HL-60/S4 treated with retinoic acid at 250 ng/mL for 4 days and 3 days (cell line): ENCODE data around the gene EML1.

ENCODE experiments used
- in situ Hi-C: fragments of 300-500 bp; cut with MboI; formaldehyde crosslinking; loops from 2 replicates; pipeline ENCODE4 v1.7.0; 2022; ENCODE audit warnings: low sequenced_read_pairs

The EML1 gene, protein sequence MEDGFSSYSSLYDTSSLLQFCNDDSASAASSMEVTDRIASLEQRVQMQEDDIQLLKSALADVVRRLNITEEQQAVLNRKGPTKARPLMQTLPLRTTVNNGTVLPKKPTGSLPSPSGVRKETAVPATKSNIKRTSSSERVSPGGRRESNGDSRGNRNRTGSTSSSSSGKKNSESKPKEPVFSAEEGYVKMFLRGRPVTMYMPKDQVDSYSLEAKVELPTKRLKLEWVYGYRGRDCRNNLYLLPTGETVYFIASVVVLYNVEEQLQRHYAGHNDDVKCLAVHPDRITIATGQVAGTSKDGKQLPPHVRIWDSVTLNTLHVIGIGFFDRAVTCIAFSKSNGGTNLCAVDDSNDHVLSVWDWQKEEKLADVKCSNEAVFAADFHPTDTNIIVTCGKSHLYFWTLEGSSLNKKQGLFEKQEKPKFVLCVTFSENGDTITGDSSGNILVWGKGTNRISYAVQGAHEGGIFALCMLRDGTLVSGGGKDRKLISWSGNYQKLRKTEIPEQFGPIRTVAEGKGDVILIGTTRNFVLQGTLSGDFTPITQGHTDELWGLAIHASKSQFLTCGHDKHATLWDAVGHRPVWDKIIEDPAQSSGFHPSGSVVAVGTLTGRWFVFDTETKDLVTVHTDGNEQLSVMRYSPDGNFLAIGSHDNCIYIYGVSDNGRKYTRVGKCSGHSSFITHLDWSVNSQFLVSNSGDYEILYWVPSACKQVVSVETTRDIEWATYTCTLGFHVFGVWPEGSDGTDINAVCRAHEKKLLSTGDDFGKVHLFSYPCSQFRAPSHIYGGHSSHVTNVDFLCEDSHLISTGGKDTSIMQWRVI

DNA sequence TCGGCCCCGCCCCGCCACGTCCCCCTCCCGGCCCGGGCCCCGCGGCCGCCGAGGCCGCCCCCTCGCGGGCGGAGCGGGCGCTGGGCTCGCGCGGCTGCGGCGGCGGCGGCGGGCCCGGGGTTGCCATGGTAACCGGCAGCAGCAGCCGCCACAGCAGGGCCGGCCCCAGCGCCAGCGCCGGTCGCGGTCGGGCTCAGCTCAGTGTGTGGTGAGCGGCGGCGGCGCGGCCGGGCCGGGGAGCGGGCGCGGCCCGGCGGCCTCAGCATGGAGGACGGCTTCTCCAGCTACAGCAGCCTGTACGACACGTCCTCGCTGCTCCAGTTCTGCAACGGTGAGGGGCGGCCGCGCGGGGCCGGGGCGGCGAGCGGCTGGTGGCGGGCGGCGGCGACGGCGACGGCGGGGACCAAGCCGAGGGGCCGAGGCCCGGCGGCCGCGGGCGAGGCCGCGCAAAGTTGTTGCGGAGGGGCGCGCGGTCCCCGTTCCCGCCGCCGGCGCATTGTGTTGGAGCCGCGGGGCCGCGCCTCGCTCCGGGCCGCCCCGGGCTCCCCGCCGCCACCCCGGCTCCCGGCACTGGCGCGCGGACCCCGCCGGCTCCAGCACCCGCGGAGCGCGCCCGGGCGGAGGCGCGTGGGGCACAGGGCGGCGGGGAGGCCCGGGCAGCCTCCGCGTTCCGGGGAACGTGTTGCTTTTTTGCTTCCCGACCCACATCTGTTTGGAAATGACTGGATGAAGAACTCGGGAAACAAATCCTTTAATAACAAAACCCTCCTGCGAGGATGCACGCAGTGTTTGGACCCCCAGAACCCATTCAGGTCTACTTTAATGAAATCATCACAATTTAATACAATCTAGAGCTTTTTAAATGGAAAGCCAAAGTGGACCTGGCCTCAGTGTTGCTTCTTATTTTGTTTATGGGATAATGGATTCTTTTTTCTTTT, at the start of gene EML1:
EML1 (plus strand) TSS at position 201 of the 938 bp plus-strand sequence; CDS start at position 265, 64 bp downstream.
- in situ Hi-C loops: no loop called here

DNA sequence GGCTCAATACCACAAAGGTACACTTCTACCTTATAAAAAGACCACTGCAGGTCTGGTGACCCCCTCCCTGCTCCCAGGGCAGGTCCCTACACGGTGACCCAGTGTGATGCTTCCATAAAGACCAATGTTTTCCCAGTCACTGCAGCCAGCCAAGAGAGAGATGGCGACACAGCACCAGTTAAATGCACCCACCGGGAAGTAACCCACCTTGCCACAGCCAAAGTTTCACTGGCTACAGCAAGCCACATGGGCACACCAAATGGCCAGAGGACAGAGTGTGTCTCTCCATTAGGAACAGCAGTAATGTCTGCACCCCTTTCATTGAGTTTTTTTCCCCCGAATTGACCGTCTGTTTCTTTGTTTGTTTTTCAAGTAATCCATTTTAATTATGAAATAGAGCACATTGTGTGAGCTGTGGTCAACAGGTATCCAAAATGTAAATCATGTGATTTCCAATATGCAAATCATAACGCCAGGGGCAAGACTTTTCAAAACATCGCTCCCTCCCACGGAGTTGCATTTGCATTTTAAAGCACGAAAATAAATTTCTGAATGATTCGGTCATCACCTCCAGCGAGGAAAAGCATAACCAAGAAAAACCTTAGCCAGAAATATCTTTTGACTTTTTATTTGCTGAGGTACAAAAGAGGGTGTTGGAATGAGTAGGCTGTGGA, 48.9 kb upstream of the EML1 start:
- in situ Hi-C loops: no loop called here

DNA sequence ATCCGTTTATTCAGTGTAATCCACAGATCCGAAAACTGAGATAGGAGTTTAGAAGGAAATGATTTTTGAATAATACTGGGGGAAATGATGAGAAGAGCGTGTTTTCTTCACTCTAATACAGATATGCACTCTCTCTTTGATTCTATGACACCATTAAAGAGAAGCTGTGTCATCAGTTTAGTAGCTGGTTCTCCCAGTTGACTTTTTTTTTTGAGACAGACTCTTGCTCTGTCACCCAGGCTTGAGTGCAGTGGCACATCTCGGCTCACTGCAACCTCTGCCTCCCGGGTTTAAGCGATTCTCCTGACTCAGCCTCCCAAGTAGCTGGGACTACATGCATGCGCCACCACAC, 48.4 kb upstream of the EML1 start:
- in situ Hi-C loops: no loop called here

DNA sequence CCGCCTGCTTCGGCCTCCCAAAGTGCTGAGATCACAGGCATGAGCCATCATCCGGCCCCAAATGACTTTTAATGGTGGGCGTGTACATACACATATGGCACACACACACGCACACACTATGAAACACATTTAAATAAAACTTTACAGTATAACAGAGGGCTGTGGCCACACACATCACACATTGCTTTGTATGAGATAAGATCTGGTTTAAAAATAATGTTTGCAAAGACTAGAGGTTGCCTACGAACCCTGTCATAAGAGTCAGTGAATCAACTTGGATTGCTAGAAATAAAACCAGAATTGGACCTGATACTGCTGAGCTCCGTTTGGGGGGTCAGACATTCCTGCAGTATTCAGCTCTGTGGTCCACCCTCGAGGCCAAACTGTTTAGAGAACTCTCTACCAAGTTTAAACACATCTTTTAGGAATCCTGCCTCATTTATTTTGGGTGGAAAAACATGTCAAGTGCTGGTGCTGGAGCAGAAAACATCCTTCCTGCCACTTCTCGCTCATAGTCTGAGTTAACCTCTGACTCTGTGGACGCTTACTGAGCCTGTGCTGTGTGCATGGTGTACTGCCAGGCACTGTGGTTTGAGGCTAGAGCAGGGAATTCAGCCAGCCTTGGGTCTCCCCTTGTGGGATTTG, 47.8 kb upstream of the EML1 start:
- in situ Hi-C loops: no loop called here

DNA sequence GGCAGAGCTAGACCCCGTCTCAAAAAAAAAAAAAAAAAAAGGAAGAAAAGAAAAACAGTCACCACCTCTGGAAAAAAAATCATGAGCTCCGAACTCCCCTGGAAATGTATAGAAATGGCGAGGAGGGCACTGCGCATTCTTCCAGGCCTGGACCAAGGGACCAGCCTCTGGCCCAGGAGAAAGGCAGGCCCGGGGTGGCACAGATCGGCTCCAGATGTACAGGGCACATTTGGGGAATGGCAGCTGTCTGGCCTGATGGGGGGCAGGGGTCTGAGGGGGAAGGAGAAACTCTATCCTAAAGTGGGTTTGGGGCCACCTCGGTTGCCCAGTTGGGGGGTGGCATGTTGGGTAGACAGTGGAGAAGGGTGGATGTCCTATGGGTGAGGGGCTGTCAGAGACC, 46.0 kb upstream of the EML1 start:
- in situ Hi-C loops: no loop called here

DNA sequence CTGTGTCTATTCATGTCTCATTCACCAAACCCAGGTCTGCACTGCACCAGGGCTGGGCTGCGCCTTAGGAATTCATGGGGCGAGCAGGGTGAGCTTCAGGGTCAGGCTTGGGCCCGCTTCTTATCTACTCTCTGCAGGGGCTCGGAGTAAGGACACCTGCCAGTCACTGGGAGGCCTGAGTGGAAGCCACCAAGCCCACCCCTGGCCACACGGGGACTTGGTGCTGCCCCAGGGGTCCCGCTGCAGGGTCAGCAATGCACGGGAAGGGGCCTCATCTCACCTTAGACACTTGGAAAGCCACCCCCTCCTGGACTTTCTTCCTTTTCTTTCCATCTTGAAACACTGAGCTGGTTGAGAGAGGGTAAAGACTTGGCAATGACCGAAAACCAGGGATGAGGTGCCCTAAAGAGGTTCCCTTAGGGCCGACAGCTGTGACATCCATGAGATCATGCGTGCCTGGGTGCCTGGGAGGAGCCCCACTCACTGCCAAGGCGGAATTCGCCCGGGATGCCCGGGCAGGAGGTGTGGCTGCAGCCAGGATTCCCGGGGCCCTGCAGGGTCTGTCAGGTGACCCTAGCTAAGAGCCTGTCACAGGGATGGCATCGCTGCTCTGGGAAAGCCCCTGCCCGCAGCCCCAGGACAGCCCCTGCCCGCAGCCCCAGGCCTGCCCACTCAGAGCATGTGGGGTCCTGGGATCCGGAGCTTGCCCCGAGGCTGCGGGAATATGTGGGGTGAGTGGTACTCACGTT, 45.5 kb upstream of the EML1 start:
- in situ Hi-C loops: no loop called here

DNA sequence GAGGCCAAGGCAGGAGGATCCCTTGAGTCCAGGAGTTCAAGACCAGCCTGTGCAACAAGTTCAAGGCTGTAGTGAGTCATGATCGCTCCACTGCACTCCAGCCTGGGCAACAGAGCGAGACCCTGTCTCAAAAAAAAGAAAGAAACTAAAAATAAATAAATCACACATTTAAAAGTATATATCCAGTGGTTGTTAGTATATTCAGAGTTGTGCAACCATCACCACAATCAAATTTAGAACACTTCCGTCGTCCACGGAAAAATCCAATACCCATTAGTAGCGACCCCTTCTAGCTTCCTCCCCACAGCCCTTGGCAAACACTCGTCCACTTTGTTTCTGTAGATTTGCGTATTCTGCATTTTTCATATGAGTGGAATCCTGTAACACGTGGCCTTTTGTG, 44.7 kb upstream of the EML1 start:
- in situ Hi-C loops: no loop called here

DNA sequence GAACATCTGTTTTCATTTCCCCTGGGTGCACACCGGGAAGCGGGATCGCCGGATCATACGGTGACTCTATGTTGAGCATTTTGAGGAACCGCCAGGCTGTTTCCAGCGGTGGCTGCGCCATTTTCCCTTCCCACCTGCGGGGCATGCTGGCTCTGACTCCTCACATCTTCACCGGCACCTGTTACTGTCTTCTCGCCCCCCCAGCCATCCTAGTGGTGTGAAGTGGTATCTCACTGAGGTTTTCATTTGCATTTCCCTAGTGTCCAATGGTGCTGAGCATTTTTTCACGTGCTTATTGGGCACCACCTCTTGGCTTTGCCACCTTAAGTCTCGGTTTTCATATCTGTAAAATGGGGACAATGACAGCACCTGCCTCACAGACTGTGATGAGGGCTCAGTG, 44.1 kb upstream of the EML1 start:
- in situ Hi-C loops: no loop called here

DNA sequence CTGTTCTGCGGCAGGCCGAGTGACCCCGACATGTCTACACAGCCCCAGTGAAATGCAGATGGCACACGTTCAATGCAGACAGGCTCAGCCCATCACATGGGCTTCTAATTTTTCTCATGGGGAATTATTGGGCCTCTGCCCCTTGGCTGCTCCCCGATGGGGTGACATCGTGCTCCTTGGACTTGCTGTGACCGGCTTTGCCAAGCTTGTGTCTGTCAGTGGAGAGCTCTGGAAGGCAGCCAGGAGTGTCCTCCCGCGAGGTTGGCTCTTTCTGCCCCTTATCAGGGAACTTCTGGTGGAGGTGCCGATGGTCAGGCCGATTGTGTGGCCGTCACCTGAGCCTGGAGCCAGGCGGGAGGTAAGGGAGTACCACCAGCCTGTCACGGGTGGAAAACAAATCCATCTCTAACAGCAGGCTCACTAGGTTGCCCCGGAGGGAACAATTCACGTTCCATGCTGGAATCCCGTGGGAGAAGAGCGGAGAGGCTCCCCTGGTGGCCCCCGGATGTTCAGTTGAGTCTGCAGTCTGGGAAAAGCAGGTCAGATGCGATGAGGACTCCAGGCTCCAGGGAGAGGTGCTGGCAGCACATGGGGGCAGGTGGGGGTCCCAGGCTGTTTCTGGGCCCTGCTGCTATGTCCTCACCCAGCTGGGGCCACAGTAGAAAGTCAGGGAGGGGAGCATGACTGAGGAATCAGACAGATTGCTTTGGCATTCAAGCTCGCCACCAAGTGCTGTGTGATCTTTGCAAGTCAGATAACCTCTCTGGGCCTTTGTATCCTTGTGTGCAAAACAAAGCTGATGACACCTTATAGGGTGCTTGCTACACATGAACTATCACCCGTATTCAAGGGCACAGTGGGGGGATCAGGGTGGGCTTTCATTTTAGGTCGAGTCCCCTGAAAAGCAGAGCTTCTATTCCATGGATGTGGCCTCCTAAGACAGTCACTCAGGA, 43.2 kb upstream of the EML1 start:
- in situ Hi-C loops: no loop called here

DNA sequence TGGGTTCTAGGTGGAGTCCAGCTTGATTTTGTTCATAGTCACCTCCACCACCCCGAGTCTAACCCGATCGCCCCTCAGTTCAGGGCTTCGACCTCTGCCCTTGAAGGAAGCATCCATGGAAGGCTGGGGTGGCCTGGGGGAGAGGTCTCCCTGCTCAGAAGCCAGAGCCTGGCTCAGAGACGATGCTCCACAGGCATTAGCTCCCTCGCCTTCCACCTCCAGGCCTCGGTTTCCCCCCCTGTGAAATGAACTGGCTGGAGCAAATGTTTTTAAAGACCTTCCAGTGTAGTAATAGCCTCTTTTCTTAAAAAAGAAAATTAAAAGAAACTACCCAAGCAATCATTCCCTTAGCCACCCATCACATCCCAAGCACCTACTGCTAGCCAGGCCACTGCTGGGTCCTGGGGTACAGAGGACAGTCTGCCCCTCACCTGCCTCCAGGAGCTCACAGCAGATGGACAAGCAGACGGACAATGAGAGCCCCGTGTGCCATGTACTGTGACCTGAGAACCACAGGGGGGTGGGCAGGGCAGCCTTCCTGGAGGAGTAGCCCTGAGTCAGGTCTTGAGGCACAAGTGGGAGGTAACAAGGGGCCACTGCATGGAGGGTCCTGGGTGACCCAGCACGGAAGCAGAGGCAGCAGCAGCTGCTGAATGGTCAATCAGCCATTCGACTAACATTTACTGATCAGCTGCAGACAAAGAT, 42.3 kb upstream of the EML1 start:
- in situ Hi-C loops: no loop called here

DNA sequence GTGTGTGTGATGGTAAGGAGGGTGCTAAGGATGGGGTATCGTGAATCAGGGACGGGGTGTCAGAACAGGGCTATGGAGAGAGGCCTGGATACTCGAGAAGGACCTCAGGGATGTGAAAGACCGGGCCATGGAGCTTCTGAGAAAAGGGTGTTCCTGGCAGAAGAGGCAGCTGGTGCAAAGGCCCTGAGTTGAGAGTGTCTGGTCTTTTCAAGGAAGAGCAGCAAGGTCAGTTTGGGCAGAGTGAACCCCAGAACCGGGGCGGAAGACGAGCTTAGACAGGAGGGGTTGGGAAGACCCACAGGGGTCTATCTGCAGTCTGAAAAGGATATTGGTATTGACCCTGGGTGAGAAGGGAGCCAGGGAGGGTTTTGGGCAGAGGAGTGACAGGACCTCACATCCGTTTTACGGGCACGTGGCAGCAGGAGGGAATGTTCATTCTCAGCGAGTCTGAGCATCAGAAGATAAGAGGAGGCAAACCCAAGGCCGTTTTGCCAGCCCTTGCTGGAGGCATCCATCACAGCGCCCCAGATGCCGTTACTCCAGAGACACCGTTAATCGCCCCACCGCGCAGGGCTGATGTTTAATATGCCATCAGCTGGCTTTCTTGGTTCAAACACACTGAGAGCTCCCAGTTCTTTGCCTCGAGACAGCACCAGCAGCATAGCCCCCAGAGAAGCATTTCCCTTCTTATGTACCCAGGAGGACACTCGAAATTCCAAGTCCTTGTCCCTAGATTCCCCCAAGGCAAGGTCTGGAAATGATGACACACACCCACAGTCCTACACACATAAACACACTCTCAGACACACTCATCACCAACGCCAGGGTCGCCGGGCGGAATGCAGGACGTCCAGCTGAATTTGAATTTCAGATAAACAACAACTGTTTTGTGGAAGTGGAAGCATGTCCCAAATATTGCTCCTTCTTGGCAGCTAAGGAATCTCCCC, 41.4 kb upstream of the EML1 start:
- in situ Hi-C loops: no loop called here

DNA sequence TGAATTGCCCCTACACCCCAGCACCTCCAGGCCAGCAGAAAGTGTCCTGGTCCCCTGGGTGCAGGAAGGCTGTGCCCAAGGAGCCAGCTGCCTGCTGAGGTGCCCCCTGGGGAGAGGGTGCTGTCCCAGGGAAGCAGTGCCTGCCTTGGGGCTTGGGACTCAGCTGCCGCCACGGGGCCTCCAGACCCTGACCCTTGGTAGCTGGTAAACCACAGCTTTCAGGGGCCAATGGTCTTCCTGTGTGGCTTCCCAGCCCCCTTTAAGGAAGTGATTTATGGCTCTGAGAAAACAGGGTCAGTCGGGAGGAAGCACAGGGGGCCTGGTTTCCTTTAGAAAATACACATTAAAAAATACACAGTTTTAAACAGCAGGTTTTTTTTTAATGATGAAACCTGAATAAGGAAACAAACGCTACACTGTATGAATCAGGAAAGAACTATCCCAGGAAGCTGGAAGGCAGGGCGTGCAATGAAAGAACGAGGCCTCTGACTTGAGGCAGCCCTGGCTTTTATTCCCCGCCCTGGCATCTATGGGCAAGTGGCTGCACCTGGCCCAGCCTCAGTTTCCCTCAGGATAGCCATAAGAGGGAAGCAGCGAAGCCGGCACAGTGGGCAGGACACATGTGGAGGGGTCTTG, 40.6 kb upstream of the EML1 start:
- in situ Hi-C loops: no loop called here

DNA sequence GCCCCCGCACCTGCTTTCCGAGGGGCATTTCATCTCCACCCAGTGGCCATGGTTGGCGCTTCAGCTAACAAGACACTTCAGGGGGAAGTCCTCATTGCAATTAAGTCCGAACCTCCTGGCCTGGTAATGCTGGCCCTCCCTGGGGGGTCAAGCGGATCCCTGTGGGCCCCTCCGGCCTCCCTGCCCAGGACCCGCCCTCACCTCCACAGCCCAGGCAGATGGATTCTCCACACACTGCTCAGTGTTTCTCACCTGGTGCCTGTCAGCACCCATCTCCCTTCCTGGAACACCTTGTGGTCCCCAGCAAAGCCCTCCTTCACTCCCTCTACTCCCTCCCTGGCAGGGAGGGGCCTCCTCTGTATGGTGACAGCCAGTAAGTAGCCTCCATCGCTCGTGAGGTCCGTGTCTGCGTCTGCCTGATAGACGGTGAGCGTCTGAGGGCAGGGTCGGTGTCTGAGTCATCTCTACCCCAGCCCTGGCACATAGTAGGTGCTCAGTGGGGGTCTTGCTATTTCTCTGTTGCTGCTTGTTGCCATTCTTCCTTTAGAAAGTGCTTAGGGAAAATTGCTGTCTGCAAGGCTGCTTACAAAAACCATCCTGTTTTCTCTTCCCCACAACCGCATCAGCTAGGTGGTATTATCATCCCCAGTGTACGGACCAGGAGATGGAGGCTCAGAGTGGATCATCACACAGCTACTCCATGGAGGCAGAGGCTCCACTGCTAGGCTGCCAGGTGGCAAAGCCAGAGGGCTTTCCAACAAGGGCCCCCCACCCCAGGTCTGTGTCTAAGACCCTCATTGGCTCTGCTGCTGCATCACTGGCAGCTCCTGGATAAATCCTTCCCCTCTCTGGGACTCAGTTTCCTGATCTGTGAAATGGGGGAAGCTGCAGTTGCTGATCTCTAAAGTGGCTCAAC, 39.7 kb upstream of the EML1 start:
- in situ Hi-C loops: no loop called here

DNA sequence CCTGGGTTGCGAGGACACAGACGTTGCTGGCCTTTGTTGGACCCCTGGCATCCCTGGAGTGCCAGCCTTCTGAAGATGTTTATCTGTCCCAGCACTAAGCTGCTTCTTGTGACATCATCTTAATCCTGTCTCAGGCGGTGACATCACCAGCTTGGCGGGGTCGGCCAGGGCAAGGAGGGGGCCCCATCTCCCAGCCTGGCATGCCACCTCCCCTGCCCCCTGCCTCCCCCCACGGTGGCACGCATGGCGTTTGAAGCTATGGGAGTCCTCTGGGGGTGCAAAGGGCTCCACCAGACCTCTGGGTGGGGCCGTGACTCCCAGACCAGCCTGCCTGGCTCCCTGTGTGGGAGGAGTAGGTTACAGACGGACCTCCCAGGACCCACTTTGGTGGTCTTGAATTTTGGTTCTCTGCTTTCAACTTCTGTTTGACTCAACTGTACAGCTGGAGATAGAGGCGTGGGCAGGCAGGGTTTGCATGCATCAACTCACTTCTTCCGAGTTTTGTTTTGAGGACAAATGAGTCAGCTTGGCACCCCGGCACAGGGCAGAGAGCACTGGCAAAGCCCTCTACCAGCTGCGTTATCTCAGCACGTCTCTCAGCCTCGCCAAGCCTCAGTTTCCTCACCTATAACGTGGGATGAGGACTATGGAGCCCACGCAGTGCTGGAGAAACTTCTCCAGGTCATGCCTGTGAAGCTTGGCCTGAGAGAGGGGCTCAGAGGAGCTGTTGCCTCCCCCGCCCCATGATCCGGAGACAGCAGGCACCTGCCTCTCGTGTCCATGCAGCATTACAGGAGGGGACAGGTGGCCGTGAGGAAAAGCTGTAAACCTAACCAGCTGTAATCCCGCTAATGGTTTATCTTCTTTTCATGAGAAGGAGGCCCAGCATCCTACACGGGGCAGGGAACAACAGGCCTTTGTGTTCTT, 38.8 kb upstream of the EML1 start:
- in situ Hi-C loops: no loop called here
